Lung (tissue), 12 donors: Measurements from ENCODE around the gene CA5A. TPM values are rescaled to one million over a fixed set of nuclear protein-coding genes. Genes with fewer than 3 reads are reported as not detected.

ENCODE experiments used
- ATAC-seq: fragments of 200-7000 bp; cut with Tn5 transposase; one replicate; pipeline ENCODE4 v1.9.1; 2020; ENCODE audit warnings: moderate number of reproducible peaks; ENCODE audit not compliant: insufficient read depth, low FRiP score
- DNase-seq, 3 donors: peaks; one replicate each; pipeline ENCODE4 v3.0.0-alpha.2; 2013 to 2017
- H3K27ac ChIP-seq, 2 donors: one replicate each; pipeline ENCODE4 v1.5.1; 2013; ENCODE audit warnings: mild to moderate bottlenecking in 2 of 2, moderate library complexity in 2 of 2, control low read depth in 1 of 2, inconsistent platforms in 1 of 2, low read depth in 1 of 2, low read length in 1 of 2
- H3K27me3 ChIP-seq, 3 donors: one replicate each; pipeline ENCODE4 v1.5.1; 2013; ENCODE audit warnings: low read length in 2 of 3; ENCODE audit not compliant: control insufficient read depth in 3 of 3, insufficient read depth in 3 of 3
- H3K36me3 ChIP-seq, 4 donors: one replicate each; pipeline ENCODE4 v1.5.1; 2013; ENCODE audit warnings: low read length in 4 of 4, mild to moderate bottlenecking in 1 of 4, moderate library complexity in 1 of 4; ENCODE audit not compliant: control insufficient read depth in 4 of 4, insufficient read depth in 4 of 4
- H3K4me1 ChIP-seq, 5 donors: one replicate each; pipeline ENCODE4 v1.5.1; 2013; ENCODE audit warnings: low read length in 5 of 5, mild to moderate bottlenecking in 2 of 5, moderate library complexity in 1 of 5; ENCODE audit not compliant: control insufficient read depth in 5 of 5, insufficient read depth in 5 of 5
- H3K4me3 ChIP-seq: one replicate; pipeline ENCODE4 v1.5.1; 2013; ENCODE audit warnings: mild to moderate bottlenecking, control low read depth, moderate library complexity
- H3K9ac ChIP-seq, 2 donors: one replicate each; pipeline ENCODE4 v1.5.1; 2013; ENCODE audit warnings: low read length in 2 of 2, control low read depth in 1 of 2; ENCODE audit not compliant: insufficient read depth in 1 of 2
- H3K9me3 ChIP-seq, 4 donors: one replicate each; pipeline ENCODE4 v1.5.1; 2013; ENCODE audit warnings: low read length in 3 of 4, mild to moderate bottlenecking in 1 of 4, moderate library complexity in 1 of 4; ENCODE audit not compliant: control insufficient read depth in 4 of 4, insufficient read depth in 3 of 4
- WGBS, 2 donors: extraction: QIAGEN DNeasy Blood & Tissue Kit; methylation state at CpG; one replicate each; pipeline ENCODE4 v1.1.7; 2013; 5-methylcytosine and 5-hydroxymethylcytosine counted together
- polyA plus RNA-seq, 2 donors: library from polyadenylated mRNA; stranded (reverse); fragments of 200-250 nt; gene quantifications; one replicate each; pipeline ENCODE4 v1.2.1, GENCODE V29; 2013
- total RNA-seq, 2 donors: library from RNA; depleted of rRNA in 1 of 2; stranded (reverse); fragments of >200 nt in 1 of 2; gene quantifications; one replicate each; pipeline ENCODE4 v1.2.1, GENCODE V29; 2014 to 2021
- TF ChIP-seq, protein P1 (sequence below): IDR thresholded peaks from 2 replicates; pipeline ENCODE4 v1.5.1; 2012; ENCODE audit warnings: mild to moderate bottlenecking; ENCODE audit errors: control extremely low read depth, extremely low read depth
- donor health status: control.
- donor health status: control.
- donor health status: Bipolar disorder and iron deficiency.
- donor health status: healthy.
- donor health status: DM: yes; HTN: yes; CAD: no.

CA5A gene
- total and polyA plus RNA-seq, 4 donors = 0.03 to 0.63 (median 0.14) TPM; not detected in 1

DNA sequence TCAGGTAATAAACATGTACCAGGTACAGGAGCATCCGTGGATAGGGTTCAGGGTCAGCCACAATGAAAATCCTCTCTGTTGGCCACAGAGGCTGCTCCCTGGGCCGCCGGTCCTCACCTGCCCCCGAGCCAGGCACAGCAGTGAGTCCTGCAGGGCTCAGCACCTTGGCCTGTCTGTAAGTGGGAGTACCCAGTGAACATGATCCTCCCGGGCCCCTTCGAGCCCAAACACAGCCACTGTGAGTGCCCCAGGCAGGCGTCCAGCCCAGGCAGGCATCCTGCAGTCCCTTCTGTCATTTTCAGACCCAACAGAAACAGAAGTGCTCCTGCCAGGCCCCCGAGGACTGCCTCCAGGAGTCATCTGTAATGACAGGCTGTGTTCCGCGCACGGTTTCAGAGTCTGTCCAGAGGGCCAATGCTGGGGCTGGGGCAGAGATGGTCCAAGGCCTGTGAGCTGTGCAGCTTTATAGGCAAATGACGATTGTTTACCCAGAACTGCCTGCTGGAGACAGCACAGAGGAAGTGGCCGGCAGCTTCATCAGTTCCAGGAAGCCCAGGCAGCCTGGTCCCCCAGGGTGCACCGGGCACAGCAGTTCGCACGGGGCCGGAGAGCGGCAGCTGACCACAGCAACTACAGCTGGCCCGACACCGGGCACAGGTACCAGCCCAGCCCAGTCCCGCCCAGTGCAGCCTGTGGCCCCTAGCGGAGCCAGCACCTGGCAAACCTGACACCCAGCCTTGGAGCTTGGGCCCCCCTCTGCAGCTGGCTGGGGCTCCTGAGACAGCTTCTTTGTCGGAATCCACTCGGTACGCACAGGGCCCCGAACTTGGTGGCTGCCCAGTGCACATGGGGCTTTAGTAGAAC, 80.2 kb downstream of the CA5A start:
- Histone ChIP-seq H3K27ac (peak overlapping the region in 1 of 2 donors; percentile 50), H3K36me3 (peaks cover 0 to 2% (median 0%) of the 10 kb centered on the region in 4 donors), H3K4me1 (peaks cover 0 to 17% (median 7%) of the 10 kb centered on the region in 5 donors), H3K9ac (no peak overlapping the region), H3K27me3 (no peaks in the 10 kb centered on the region), H3K9me3 (no peaks in the 10 kb centered on the region), H3K4me3 (no peak overlapping the region)
- ATAC-seq (peak; percentile 21), DNase-seq (no peak)
- WGBS, 2 donors = 57 to 66% methylated on average over 24 to 26 of the region's 26 CpGs
- TF ChIP-seq, protein P1, sequence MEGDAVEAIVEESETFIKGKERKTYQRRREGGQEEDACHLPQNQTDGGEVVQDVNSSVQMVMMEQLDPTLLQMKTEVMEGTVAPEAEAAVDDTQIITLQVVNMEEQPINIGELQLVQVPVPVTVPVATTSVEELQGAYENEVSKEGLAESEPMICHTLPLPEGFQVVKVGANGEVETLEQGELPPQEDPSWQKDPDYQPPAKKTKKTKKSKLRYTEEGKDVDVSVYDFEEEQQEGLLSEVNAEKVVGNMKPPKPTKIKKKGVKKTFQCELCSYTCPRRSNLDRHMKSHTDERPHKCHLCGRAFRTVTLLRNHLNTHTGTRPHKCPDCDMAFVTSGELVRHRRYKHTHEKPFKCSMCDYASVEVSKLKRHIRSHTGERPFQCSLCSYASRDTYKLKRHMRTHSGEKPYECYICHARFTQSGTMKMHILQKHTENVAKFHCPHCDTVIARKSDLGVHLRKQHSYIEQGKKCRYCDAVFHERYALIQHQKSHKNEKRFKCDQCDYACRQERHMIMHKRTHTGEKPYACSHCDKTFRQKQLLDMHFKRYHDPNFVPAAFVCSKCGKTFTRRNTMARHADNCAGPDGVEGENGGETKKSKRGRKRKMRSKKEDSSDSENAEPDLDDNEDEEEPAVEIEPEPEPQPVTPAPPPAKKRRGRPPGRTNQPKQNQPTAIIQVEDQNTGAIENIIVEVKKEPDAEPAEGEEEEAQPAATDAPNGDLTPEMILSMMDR = no peak

DNA sequence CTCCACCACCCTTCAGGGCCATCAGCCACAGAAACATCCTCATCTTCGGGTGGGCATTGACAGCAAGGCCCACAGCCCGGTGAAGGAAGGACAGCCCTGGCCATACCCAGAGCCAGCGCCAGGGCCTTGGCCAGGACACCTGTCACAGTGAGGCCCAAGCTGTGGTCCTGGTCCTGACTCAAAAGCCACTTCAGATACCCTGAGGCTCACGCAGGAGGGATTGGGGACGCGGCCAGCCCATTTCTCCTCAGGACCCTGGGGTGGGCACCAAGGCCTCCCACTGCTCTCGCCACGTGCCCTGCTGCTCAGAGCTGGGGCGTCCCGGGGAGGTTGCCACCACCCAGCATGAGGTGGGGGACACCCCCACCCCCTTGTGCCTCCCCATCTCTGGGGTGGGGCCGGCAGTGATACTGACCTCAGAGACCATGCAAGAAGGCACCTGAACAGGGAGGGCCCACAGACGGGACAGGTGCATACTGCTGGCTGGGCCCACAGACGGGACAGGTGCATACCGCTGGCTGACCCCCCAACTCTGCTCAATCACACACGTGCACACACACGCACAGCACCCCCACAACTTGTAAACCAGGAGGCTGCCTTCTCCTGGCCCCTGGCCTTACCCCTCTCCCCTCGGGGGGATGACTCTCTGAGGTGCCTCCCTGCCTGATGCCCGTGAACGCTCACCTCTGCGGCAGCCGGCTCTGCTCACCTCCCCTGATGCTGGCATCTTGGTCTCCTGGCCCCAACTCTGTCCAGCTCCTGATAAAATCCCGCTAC, 81.2 kb downstream of the CA5A start:
- H3K9ac ChIP-seq = no peak overlapping the region

DNA sequence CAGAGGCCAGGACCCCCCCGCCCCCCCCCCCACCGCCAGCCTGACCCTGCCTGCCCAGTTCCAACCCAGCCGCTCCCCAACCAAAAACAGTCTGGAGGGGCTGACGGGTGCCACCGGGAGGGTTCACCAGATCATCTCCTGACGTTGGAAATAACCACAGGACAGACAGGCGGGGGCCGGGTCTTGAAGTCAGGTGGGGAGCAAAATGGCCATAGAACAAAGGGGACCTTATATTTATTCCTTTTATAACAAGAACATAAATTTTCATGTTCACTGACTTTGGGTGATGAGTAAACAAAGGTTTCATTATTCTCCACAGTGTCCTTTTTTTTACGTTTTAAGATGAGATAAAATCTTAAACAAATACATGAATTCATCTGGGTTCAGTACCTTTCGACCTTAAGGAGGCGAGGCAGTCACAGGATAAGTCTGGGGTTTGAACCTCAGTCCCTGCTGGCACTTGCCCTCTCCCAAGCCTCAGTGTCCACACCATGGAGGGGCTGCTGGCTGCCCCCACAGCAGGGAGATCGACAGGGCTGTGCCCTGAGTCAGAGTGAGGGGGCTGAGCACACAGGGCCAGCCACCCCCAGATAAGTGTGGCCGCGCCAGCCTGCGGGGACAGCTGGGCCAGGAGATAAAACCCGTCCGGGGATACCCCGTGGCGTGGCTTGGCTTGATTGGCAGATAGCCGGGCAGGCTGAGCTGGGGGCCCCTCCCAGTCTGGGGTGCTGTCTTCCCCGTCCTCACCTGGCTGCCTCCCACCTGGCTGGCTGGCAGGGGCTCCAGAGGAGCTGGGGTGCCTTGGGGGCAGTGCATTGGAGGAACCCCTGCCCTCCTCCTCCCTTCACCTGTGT, 82.0 kb downstream of the CA5A start:
- Histone ChIP-seq H3K27ac (peak overlapping the region in 1 of 2 donors; percentile 80), H3K9me3 (no peaks in the 10 kb centered on the region), H3K27me3 (no peaks in the 10 kb centered on the region), H3K9ac (no peak overlapping the region), H3K36me3 (peaks cover 0 to 3% (median 0%) of the 10 kb centered on the region in 4 donors), H3K4me3 (no peak overlapping the region), H3K4me1 (peaks cover 0 to 18% (median 7%) of the 10 kb centered on the region in 5 donors)
- DNase-seq = peak in 1 of 3 donors; percentile 46
- ATAC-seq = no peak
- 56 to 62% methylated on average over 21 of the region's 21 CpGs for WGBS, 2 donors
- TF ChIP-seq, protein P1 = no peak

More for the DNA sequence above, 81.2 kb downstream of the CA5A start:
- Histone ChIP-seq H3K4me3 (no peak overlapping the region), H3K27ac (peak overlapping the region in 1 of 2 donors; percentile 51), H3K4me1 (peaks cover 0 to 18% (median 7%) of the 10 kb centered on the region in 5 donors), H3K9me3 (no peaks in the 10 kb centered on the region), H3K36me3 (peaks cover 0 to 3% (median 0%) of the 10 kb centered on the region in 4 donors), H3K27me3 (no peaks in the 10 kb centered on the region)
- TF ChIP-seq, protein P1 = no peak
- ATAC-seq (no peak), DNase-seq (no peak)
- 93% methylated on average over 22 of the region's 22 CpGs for WGBS, 2 donors
